GM18502 (cell line): ENCODE results near the gene SPPL2A.
"Not testable (repeated sequence)": the region's sequence is repeated elsewhere in the genome, so short reads cannot be mapped to it uniquely, and the experiment has no call there.

Source experiments
- ATAC-seq: cut with Tn5 transposase; IDR thresholded peaks from one replicate; pipeline ENCODE4 v1.9.1; 2021; ENCODE audit warnings: mild to moderate bottlenecking; ENCODE audit not compliant: unreplicated experiment, poor library complexity

SPPL2A gene

GRCh38 chr15:50694634-50695165, 70.8 kb downstream of the SPPL2A start:
- ATAC-seq, result not testable (repeated sequence)

DNA sequence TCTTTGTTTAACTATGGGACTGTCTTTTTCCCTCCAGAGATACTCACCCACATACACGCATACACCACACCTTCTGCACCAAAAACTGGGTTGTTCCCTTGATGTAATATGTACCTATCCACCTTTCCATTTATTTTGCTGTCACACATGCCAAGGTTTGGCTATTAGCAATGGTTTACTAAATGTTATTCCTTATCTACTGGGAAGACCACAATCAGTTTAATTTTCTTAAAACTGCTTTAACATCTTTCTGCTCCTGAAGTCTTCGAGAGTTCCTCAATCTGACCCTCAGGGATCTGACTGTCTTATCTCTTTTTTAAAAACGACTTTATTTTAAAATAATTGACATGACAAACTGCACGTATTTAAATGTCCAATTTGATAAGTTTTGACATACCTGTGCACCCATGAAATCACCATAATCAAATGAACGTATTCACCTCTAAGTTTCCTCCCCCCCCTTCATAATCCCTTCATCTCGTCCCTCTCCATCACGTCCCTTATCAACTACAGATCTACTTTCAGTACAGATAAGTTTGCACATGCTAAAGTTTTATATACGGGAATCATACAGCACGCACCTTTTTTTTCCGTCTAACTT, 78.1 kb downstream of the SPPL2A start:
- peak; percentile 10 for ATAC-seq

- peak; percentile 84 for ATAC-seq
Observed at GRCh38 chr15:50686469-50687301, 78.8 kb downstream of the SPPL2A start, which contains the start of gene TRPM7. Gene TRPM7 (minus strand): TSS chr15:50686797. CDS start chr15:50686533, 264 bp downstream.

DNA sequence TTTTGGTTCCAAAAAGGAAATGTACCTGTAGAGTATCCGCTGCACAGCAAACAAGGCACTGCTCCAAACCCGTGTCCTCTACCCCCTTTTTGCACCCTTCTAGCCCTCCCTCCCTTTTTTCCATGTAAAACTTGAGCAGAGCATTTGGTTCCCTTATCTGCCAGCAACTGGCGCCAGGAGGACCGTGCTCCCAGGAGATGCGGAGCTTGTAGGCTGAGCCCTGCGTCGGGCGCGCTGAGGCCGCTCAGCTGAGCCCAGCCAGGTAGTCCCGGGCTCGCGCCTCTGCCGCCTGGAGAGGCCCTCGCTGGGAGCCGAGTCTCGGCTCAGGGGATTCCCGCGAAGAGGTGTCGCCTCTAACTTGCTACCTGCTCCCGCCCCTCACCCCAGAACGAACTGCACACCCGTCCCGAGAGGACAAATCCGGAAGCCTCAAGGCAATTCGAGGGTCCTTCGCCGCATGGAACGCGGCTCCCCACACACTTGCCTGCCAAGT, 79.5 kb downstream of the SPPL2A start:
- ATAC-seq, result peak; percentile 66

GRCh38 chr15:50685191-50685975, 80.1 kb downstream of the SPPL2A start:
- no peak for ATAC-seq

- ATAC-seq, result no peak
Observed at GRCh38 chr15:50681467-50681866, 84.0 kb downstream of the SPPL2A start.

DNA sequence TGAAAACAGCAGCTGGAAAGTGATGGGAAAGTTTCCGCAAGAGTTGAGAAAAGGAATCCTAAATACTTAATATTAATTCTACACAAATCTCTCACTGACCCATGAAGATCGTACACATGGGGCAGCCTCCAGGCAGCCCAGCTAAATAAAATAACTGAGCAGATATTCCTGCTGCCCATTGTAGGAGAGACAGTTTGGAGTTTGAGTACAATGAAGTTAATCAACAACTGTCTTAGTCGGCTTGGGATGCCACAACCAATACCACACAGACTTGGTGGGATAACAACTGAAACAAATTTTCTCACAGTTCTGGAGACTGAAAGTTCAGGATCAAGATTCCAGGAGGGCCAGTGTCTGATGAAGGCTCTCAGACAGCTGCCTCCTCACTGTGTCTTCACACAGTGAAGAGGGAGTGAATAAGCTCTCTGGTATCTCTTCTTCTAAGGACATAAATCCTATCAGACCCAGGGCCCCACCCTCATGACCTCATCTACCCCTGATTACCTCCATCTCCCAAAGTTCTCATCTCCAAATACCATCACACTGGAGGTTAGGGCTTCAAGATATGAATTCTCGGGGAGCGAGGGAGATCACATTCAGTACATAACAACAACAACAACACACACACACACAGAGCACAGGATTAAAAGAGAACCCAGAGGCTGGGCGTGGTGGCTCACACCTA, 88.6 kb downstream of the SPPL2A start:
- no peak for ATAC-seq

- ATAC-seq, result no peak
Observed at GRCh38 chr15:50675535-50676144, 89.9 kb downstream of the SPPL2A start.

DNA sequence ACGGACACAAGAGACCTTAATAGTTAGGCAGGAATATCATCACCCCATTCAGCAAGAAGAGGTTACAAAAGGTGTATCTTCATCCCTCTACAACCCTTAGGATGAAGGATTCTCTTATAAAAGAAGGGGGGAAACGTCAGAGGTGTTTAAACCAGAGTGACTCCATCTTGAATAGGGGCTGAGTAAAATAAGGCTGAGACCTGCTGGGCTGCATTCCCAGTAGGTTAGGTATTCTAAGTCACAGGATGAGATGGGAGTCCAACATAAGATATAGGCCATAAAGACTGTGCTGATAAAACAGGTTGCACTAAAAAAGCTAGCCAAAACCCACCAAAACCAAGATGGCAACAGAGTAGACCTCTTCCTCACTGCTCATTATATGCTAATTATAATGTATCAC, 95.4 kb downstream of the SPPL2A start:
- ATAC-seq, result no peak

DNA sequence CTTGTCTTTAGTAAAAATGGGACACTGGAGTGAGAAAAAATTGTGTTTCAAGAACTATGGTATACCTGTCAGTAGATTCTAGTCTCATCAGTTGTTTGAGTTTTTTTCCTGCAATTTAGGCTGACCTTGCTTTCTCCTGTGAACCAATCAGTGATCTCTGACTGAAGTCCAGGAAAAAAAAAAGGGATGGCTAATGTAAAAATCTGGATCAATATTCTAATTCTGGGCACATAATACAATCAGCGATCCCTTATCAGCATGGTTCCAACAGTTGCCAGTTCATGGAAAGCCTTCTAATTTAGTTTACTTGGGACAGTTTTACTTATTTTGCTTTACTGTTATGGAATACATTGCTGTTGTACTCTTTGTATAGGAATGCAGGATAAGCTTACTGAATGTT, 95.9 kb downstream of the SPPL2A start:
- no peak for ATAC-seq

DNA sequence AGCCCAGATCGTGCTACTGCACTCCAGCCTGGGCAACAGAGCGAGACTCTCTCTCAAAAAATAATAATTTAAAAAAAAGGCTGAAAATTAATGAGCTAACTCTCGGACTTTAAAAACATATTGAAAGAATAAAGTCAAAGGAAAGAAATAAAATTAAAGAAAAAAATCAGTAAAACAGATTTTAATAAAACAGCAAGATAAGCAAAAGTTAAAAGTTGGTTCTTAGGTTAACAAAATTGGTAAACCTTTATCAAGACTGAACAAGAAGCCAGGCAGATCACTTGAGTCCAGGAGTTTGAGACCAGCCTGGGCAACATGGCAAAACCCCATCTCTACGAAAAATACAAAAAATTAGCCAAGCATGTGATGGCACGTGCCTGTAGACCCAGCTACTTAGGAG, 99.6 kb downstream of the SPPL2A start:
- no peak for ATAC-seq

GRCh38 chr15:50655555-50655954, 110.0 kb downstream of the SPPL2A start:
- no peak for ATAC-seq

GRCh38 chr15:50653156-50653743, 112.3 kb downstream of the SPPL2A start:
- no peak for ATAC-seq

DNA sequence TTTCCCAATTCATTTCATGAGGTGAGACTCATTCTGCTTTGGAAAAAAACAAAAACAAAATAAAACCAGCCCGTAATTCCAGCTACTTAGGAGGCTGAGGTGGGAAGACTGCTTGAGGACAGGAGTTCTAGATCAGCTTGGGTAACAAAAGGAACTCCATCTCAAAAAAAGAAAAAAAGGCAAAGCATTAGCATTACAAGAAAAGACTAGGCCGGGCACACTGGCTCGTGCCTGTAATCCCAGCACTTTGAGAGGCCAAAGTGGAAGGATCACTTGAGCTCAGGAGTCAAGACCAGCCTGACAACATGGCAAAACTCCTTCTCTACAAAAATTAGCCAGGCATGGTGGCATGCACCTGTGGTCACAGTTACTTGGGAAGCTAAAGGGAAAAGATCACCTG, 112.8 kb downstream of the SPPL2A start:
- no peak for ATAC-seq
